Measurements from ENCODE around the gene FAM81A.
"Not testable (repeated sequence)": the region's sequence is repeated elsewhere in the genome, so short reads cannot be mapped to it uniquely, and the experiment has no call there.

FAM81A gene

GRCh38 chr15:59428898-59429297 lies 9.1 kb upstream of the FAM81A start:
- DNase-seq, result not testable (repeated sequence)

- no peak for DNase-seq
Observed at GRCh38 chr15:59432389-59432788, 5.6 kb upstream of the FAM81A start.

GRCh38 chr15:59434481-59434880 lies 3.5 kb upstream of the FAM81A start:
- DNase-seq, result peak; percentile 8

- peak; percentile 12 for DNase-seq
Observed at GRCh38 chr15:59436774-59437141, 1.2 kb upstream of the FAM81A start.

- DNase-seq, result no peak
Observed at GRCh38 chr15:59437142-59437816, 707 bp upstream of the FAM81A start.

GRCh38 chr15:59438625-59439290 lies 772 bp downstream of the FAM81A start:
- no peak for DNase-seq

GRCh38 chr15:59439576-59439975 lies 1.6 kb downstream of the FAM81A start:
- DNase-seq, result no peak

GRCh38 chr15:59443341-59444072 lies 5.5 kb downstream of the FAM81A start:
- DNase-seq, result no peak

- DNase-seq, result no peak
Observed at GRCh38 chr15:59444081-59444835, 6.3 kb downstream of the FAM81A start.

- peak; percentile 33 for DNase-seq
Observed at GRCh38 chr15:59444980-59445545, 7.1 kb downstream of the FAM81A start.

- no peak for DNase-seq
Observed at GRCh38 chr15:59446232-59446957, 8.4 kb downstream of the FAM81A start.

GRCh38 chr15:59447367-59447766 lies 9.4 kb downstream of the FAM81A start:
- no peak for DNase-seq

- DNase-seq, result no peak
Observed at GRCh38 chr15:59448871-59449270, 10.9 kb downstream of the FAM81A start.

GRCh38 chr15:59453474-59454215 lies 15.7 kb downstream of the FAM81A start:
- DNase-seq, result no peak

- DNase-seq, result no peak
Observed at GRCh38 chr15:59456114-59456513, 18.1 kb downstream of the FAM81A start.

GRCh38 chr15:59457103-59457502 lies 19.1 kb downstream of the FAM81A start:
- no peak for DNase-seq

- DNase-seq, result no peak
Observed at GRCh38 chr15:59461521-59461920, 23.5 kb downstream of the FAM81A start.

- DNase-seq, result peak; percentile 6
Observed at GRCh38 chr15:59473226-59473625, 35.2 kb downstream of the FAM81A start.

- not testable (repeated sequence) for DNase-seq
Observed at GRCh38 chr15:59475161-59475560, 37.2 kb downstream of the FAM81A start.

GRCh38 chr15:59484399-59484798 lies 46.4 kb downstream of the FAM81A start:
- no peak for DNase-seq

GRCh38 chr15:59485036-59485435 lies 47.0 kb downstream of the FAM81A start:
- DNase-seq, result no peak
